SK-N-SH (cell line): ENCODE results near the gene CDKL5. TPM values are rescaled to one million over a fixed set of nuclear protein-coding genes. Genes with fewer than 3 reads are reported as not detected.

Experiments used
- CTCF ChIA-PET: fragments of 300-600, 350-600 bp; formaldehyde crosslinking; extraction: SDS; loops from one replicate; lab custom pipeline; 2021; lab: Yijun Ruan, JAX
- POLR2A ChIA-PET: fragments of 350-600 bp; sonication (Branson Sonifier 250); formaldehyde crosslinking; extraction: SDS; loops from one replicate; lab custom pipeline; 2020; ENCODE audit warnings: antibody characterized with exemption, inconsistent platforms; lab: Yijun Ruan, JAX
- DNase-seq: peaks from one replicate; pipeline ENCODE4 v3.0.0; 2012
- H2AFZ ChIP-seq: fragments of 200-600 bp; sonication (generic); 2 replicates; pipeline ENCODE4 v1.8.1; 2016; ENCODE audit warnings: antibody characterized with exemption, mild to moderate bottlenecking, low read depth
- H3F3A ChIP-seq: fragments of 200-600 bp; sonication (generic); replicated peaks from 2 replicates; pipeline ENCODE3; 2016; ENCODE audit warnings: antibody characterized with exemption, mild to moderate bottlenecking; ENCODE audit not compliant: insufficient read depth
- H3K27ac ChIP-seq, 2 experiments: fragments of 200-500 bp in 1 of 2; fragments of 200-600 bp in 1 of 2; sonication (Bioruptor generic) in 1 of 2; sonication (generic), shearing (Covaris generic) in 1 of 2; 2 replicates each; pipeline versions ENCODE4 v1.5.1 to v1.6.1; 2014 to 2016; ENCODE audit warnings: low read depth in 2 of 2, inconsistent platforms in 1 of 2, low read length in 1 of 2, mild to moderate bottlenecking in 1 of 2, mixed read lengths in 1 of 2
- H3K27me3 ChIP-seq: fragments of 200-600 bp; sonication (generic), shearing (Covaris generic); 2 replicates; pipeline ENCODE4 v1.6.1; 2016; ENCODE audit warnings: mixed run types; ENCODE audit not compliant: insufficient read depth
- H3K36me3 ChIP-seq, 2 experiments: fragments of 200-500 bp in 1 of 2; fragments of 200-600 bp in 1 of 2; sonication (Bioruptor generic) in 1 of 2; sonication (generic) in 1 of 2; replicated peaks in 1 of 2; 2 replicates each; pipeline versions ENCODE3 to v1.5.1; 2014 to 2016; ENCODE audit warnings: low read length in 1 of 2, mild to moderate bottlenecking in 1 of 2; ENCODE audit not compliant: insufficient read depth in 2 of 2, control insufficient read depth in 1 of 2
- H3K4me1 ChIP-seq, 2 experiments: fragments of 200-500 bp in 1 of 2; fragments of 200-600 bp in 1 of 2; sonication (Bioruptor generic) in 1 of 2; sonication (generic), shearing (Covaris generic) in 1 of 2; 2 replicates each; pipeline versions ENCODE4 v1.5.1 to v1.6.1; 2014 to 2016; ENCODE audit warnings: low read depth in 1 of 2, low read length in 1 of 2, mixed run types in 1 of 2; ENCODE audit not compliant: insufficient read depth in 2 of 2, control insufficient read depth in 1 of 2
- H3K4me2 ChIP-seq: fragments of 200-600 bp; sonication (generic), shearing (Covaris generic); 2 replicates; pipeline ENCODE4 v1.6.1; 2017; ENCODE audit warnings: mixed run types
- H3K4me3 ChIP-seq, 2 experiments: fragments of 200-500 bp in 1 of 2; fragments of 200-600 bp in 1 of 2; sonication (Bioruptor generic) in 1 of 2; sonication (generic), shearing (Covaris generic) in 1 of 2; 2 replicates each; pipeline versions ENCODE4 v1.5.1 to v1.8.1; 2014 to 2016; ENCODE audit warnings: low read depth in 2 of 2, inconsistent platforms in 1 of 2, low read length in 1 of 2, mild to moderate bottlenecking in 1 of 2, mixed read lengths in 1 of 2, moderate library complexity in 1 of 2
- H3K79me2 ChIP-seq: fragments of 200-600 bp; sonication (generic); 2 replicates; pipeline ENCODE4 v1.8.1; 2017; ENCODE audit warnings: mild to moderate bottlenecking; ENCODE audit not compliant: insufficient read depth
- H3K9ac ChIP-seq: fragments of 200-600 bp; sonication (generic); 2 replicates; pipeline ENCODE4 v1.6.1; 2017; ENCODE audit warnings: mixed run types
- H3K9me2 ChIP-seq: fragments of 200-600 bp; sonication (generic); 2 replicates; pipeline ENCODE4 v1.6.1; 2017; ENCODE audit warnings: mixed run types
- H3K9me3 ChIP-seq: fragments of 200-600 bp; sonication (generic); 2 replicates; pipeline ENCODE4 v1.6.1; 2017; ENCODE audit warnings: mixed run types, mild to moderate bottlenecking, moderate library complexity
- H4K20me1 ChIP-seq: fragments of 200-600 bp; sonication (generic); 2 replicates; pipeline ENCODE4 v1.6.1; 2017; ENCODE audit warnings: mild to moderate bottlenecking, mixed run types; ENCODE audit not compliant: insufficient read depth
- EP300 ChIP-seq, 2 experiments: IDR thresholded peaks; 2 replicates each; pipeline versions ENCODE4 v1.4.0 to v1.6.1; 2012; ENCODE audit warnings: borderline replicate concordance in 1 of 2, low read depth in 1 of 2, low read length in 1 of 2
- FOXM1 ChIP-seq: IDR thresholded peaks from 2 replicates; pipeline ENCODE4 v1.4.0; 2012; ENCODE audit warnings: low read depth, mild to moderate bottlenecking
- GATA2 ChIP-seq: sonication (generic); formaldehyde crosslinking; IDR thresholded peaks from 2 replicates; pipeline ENCODE4 v1.5.0; 2020; ENCODE audit warnings: mild to moderate bottlenecking, missing genetic modification reagents
- MEF2A ChIP-seq: IDR thresholded peaks from 2 replicates; pipeline ENCODE4 v1.4.0; 2012; ENCODE audit warnings: low read depth, borderline replicate concordance
- MXI1 ChIP-seq: IDR thresholded peaks from 2 replicates; pipeline ENCODE4 v1.6.1; 2012; ENCODE audit warnings: mild to moderate bottlenecking, low read depth, low read length, improper control_type of control experiment
- NRF1 ChIP-seq: IDR thresholded peaks from 2 replicates; pipeline ENCODE4 v1.6.1; 2012; ENCODE audit warnings: low read depth, mild to moderate bottlenecking, low read length
- POLR2AphosphoS5 ChIP-seq: IDR thresholded peaks from 2 replicates; pipeline ENCODE4 v1.6.1; 2012; ENCODE audit warnings: low read depth, low read length
- RFX5 ChIP-seq: IDR thresholded peaks from 2 replicates; pipeline ENCODE4 v1.6.1; 2012; ENCODE audit warnings: mild to moderate bottlenecking, improper control_type of control experiment, low read length
- RXRA ChIP-seq: IDR thresholded peaks from 2 replicates; pipeline ENCODE4 v1.4.0; 2012; ENCODE audit warnings: low read depth, mild to moderate bottlenecking, borderline replicate concordance
- SIN3A ChIP-seq: IDR thresholded peaks from 2 replicates; pipeline ENCODE4 v1.6.1; 2012; ENCODE audit warnings: low read depth, mild to moderate bottlenecking, low read length, moderate library complexity, borderline replicate concordance
- SMC3 ChIP-seq: IDR thresholded peaks from 2 replicates; pipeline ENCODE4 v1.6.1; 2012; ENCODE audit warnings: low read depth, low read length, improper control_type of control experiment
- TCF12 ChIP-seq: IDR thresholded peaks from 2 replicates; pipeline ENCODE4 v1.4.0; 2012
- TEAD4 ChIP-seq: IDR thresholded peaks from 2 replicates; pipeline ENCODE4 v1.4.0; 2012; ENCODE audit warnings: mild to moderate bottlenecking, borderline replicate concordance; ENCODE audit not compliant: insufficient read depth
- YY1 ChIP-seq: IDR thresholded peaks from 2 replicates; pipeline ENCODE4 v1.4.0; 2012; ENCODE audit warnings: low read depth, mild to moderate bottlenecking
- WGBS: methylation state at CpG from one replicate; pipeline ENCODE4 v1.1.6; 2017; ENCODE audit warnings: low lambda C conversion rate; 5-methylcytosine and 5-hydroxymethylcytosine counted together
- polyA plus RNA-seq, 3 experiments: library from polyadenylated mRNA; depleted of rRNA; stranded (reverse); fragments of >200 nt; gene quantifications; 2 replicates each; pipeline ENCODE4 v1.2.3, GENCODE V29; 2012
- TF ChIP-seq, protein P1 (sequence below): fragments of 150-350 bp; IDR thresholded peaks from 2 replicates; pipeline ENCODE4 v1.6.1; 2017; ENCODE audit warnings: antibody characterized with exemption, low read length, low read depth, borderline replicate concordance
- TF ChIP-seq, protein P2 (sequence below): fragments of 200-600 bp; sonication (generic); IDR thresholded peaks from 2 replicates; pipeline ENCODE4 v1.6.1; 2017; ENCODE audit warnings: antibody characterized with exemption, mild to moderate bottlenecking, moderate library complexity
- TF ChIP-seq, protein P3 (sequence below): IDR thresholded peaks from 2 replicates; pipeline ENCODE4 v1.4.0; 2012; ENCODE audit warnings: low read depth
- TF ChIP-seq, protein P4 (sequence below): IDR thresholded peaks from 2 replicates; pipeline ENCODE4; 2012
- TF ChIP-seq, protein P5 (sequence below): IDR thresholded peaks from 2 replicates; pipeline ENCODE4 v1.6.1; 2012; ENCODE audit warnings: mild to moderate bottlenecking, low read depth, low read length, moderate library complexity

The CDKL5 gene
- polyA plus RNA-seq, 1 of the 3 experiments (the other 2 are of a cell fraction): 1.3 TPM

DNA sequence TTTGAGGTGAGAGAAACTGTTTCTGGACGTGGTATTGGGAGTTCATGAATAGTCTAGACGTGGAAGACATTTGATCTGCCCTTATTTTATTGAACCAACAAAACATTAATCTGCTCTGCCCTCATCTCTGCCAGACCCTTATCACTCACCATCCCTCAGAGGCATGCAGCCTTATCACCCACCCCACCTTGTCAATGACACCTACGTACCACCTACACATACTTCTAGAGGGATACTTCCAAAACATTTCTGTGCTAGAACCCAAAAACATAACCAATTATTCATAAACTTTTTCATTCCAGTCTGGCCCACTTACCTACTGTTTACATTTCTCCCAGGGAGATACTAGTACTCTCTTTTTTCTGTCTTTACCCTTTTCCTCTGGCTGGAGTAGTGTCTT lies 141.3 kb downstream of the CDKL5 start:
- no peak overlapping the region for H3K4me2 ChIP-seq
- H3K9ac ChIP-seq: no peak overlapping the region
- H3K9me2 ChIP-seq: 0 out of 2 replicates have a peak, but pooled peaks cover 3% of the 10 kb centered on the region
- H3K27me3 ChIP-seq: no peaks in the 10 kb centered on the region
- no peak overlapping the region for H3K27ac ChIP-seq
- H3K79me2 ChIP-seq: no peaks in the 10 kb centered on the region
- no peaks in the 10 kb centered on the region; a peak in 1 of 4 replicates for H3K4me1 ChIP-seq
- H3K4me3 ChIP-seq: no peak overlapping the region
- 48% methylated on average over 3 of the region's 3 CpGs for WGBS
- no peak overlapping the region for H2AFZ ChIP-seq
- no peaks in the 10 kb centered on the region for H3K9me3 ChIP-seq
- POLR2A ChIA-PET: no interaction called here
- DNase-seq: no peak
- H3F3A ChIP-seq: no peaks in the 10 kb centered on the region
- H4K20me1 ChIP-seq: no peaks in the 10 kb centered on the region
- no peaks in the 10 kb centered on the region for H3K36me3 ChIP-seq
- CTCF ChIA-PET: interaction anchor here (1.2 kb wide), 1 partner anchor 129 kb away, joined by 3 read pairs; no protein-coding TSS in a partner anchor
- TF ChIP-seq, protein P1, sequence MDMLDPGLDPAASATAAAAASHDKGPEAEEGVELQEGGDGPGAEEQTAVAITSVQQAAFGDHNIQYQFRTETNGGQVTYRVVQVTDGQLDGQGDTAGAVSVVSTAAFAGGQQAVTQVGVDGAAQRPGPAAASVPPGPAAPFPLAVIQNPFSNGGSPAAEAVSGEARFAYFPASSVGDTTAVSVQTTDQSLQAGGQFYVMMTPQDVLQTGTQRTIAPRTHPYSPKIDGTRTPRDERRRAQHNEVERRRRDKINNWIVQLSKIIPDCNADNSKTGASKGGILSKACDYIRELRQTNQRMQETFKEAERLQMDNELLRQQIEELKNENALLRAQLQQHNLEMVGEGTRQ: no peak
- TF ChIP-seq, protein P2, sequence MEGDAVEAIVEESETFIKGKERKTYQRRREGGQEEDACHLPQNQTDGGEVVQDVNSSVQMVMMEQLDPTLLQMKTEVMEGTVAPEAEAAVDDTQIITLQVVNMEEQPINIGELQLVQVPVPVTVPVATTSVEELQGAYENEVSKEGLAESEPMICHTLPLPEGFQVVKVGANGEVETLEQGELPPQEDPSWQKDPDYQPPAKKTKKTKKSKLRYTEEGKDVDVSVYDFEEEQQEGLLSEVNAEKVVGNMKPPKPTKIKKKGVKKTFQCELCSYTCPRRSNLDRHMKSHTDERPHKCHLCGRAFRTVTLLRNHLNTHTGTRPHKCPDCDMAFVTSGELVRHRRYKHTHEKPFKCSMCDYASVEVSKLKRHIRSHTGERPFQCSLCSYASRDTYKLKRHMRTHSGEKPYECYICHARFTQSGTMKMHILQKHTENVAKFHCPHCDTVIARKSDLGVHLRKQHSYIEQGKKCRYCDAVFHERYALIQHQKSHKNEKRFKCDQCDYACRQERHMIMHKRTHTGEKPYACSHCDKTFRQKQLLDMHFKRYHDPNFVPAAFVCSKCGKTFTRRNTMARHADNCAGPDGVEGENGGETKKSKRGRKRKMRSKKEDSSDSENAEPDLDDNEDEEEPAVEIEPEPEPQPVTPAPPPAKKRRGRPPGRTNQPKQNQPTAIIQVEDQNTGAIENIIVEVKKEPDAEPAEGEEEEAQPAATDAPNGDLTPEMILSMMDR: no peak
- TF ChIP-seq SMC3: no peak
- no peak for TF ChIP-seq EP300 (IDR thresholded peaks at IDR 0.05; ENCODE audit: borderline replicate concordance in 1 of 2, low read depth in 1 of 2, low read length in 1 of 2)
- TF ChIP-seq NRF1: no peak
- no peak for TF ChIP-seq POLR2AphosphoS5
- TF ChIP-seq MXI1: no peak

DNA sequence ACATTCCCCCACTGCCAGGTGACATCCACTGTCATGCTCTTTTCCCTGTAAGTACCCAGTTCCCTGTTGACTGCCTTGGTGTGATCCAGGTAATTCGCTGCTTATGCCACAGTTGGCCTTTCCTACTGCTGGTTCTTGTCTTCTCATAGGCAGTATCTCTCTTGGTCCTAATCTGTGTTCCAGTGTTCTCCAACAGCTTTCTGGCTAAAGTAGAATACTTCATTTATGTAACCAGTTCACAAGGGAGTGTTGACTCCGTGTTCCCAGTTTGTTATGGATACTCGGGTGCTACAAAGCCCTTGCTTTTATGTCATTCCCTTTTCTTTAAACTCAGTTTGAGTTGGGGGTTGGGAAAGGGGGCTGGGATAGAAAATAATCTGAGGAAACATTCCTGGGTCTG lies 148.1 kb downstream of the CDKL5 start:
- no peak overlapping the region for H3K4me2 ChIP-seq
- no peak overlapping the region for H3K27ac ChIP-seq
- ChIA-PET POLR2A (no interaction called here), CTCF (no interaction called here)
- no peak overlapping the region for H2AFZ ChIP-seq
- WGBS: 67% methylated on average over 3 of the region's 3 CpGs
- no peak for DNase-seq
- H3K36me3 ChIP-seq: no peaks in the 10 kb centered on the region
- no peaks in the 10 kb centered on the region for H4K20me1 ChIP-seq
- no peaks in the 10 kb centered on the region for H3K27me3 ChIP-seq
- no peaks in the 10 kb centered on the region for H3K9me3 ChIP-seq
- no peak overlapping the region for H3K9ac ChIP-seq
- no peaks in the 10 kb centered on the region for H3K9me2 ChIP-seq
- H3F3A ChIP-seq: no peaks in the 10 kb centered on the region
- H3K4me1 ChIP-seq: peaks cover 0 to 6% of the 10 kb centered on the region in 2 experiments; a peak in 2 of 4 replicates
- no peak overlapping the region for H3K4me3 ChIP-seq
- no peaks in the 10 kb centered on the region for H3K79me2 ChIP-seq
- TF ChIP-seq MEF2A (no peak), GATA2 (CRISPR knock-in tag) (no peak), POLR2AphosphoS5 (no peak), SMC3 (no peak), RXRA (no peak), FOXM1 (no peak), TEAD4 (no peak), MXI1 (no peak), TCF12 (no peak), YY1 (no peak), RFX5 (no peak), SIN3A (no peak)
- TF ChIP-seq, protein P3, sequence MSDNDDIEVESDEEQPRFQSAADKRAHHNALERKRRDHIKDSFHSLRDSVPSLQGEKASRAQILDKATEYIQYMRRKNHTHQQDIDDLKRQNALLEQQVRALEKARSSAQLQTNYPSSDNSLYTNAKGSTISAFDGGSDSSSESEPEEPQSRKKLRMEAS: no peak
- TF ChIP-seq, protein P4, sequence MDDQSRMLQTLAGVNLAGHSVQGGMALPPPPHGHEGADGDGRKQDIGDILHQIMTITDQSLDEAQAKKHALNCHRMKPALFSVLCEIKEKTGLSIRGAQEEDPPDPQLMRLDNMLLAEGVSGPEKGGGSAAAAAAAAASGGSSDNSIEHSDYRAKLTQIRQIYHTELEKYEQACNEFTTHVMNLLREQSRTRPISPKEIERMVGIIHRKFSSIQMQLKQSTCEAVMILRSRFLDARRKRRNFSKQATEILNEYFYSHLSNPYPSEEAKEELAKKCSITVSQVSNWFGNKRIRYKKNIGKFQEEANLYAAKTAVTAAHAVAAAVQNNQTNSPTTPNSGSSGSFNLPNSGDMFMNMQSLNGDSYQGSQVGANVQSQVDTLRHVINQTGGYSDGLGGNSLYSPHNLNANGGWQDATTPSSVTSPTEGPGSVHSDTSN: no peak
- TF ChIP-seq, protein P5, sequence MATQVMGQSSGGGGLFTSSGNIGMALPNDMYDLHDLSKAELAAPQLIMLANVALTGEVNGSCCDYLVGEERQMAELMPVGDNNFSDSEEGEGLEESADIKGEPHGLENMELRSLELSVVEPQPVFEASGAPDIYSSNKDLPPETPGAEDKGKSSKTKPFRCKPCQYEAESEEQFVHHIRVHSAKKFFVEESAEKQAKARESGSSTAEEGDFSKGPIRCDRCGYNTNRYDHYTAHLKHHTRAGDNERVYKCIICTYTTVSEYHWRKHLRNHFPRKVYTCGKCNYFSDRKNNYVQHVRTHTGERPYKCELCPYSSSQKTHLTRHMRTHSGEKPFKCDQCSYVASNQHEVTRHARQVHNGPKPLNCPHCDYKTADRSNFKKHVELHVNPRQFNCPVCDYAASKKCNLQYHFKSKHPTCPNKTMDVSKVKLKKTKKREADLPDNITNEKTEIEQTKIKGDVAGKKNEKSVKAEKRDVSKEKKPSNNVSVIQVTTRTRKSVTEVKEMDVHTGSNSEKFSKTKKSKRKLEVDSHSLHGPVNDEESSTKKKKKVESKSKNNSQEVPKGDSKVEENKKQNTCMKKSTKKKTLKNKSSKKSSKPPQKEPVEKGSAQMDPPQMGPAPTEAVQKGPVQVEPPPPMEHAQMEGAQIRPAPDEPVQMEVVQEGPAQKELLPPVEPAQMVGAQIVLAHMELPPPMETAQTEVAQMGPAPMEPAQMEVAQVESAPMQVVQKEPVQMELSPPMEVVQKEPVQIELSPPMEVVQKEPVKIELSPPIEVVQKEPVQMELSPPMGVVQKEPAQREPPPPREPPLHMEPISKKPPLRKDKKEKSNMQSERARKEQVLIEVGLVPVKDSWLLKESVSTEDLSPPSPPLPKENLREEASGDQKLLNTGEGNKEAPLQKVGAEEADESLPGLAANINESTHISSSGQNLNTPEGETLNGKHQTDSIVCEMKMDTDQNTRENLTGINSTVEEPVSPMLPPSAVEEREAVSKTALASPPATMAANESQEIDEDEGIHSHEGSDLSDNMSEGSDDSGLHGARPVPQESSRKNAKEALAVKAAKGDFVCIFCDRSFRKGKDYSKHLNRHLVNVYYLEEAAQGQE: no peak
